ENCODE data around the gene CDK14. TPM values are rescaled to one million over a fixed set of nuclear protein-coding genes. Genes with fewer than 3 reads are reported as not detected.
A peak's percentile ranks its signal among the peaks of the same experiment; 100 is the strongest.
"Not testable (repeated sequence)": the region's sequence is repeated elsewhere in the genome, so short reads cannot be mapped to it uniquely, and the experiment has no call there.

The CDK14 gene
- total and polyA plus RNA-seq, 4 donors, result 4.2 to 12.4 (median 7.4) TPM

GRCh38 chr7:90756366-90756765 lies 160.2 kb downstream of the CDK14 start (continued):
- TF ChIP-seq HNF4G (IDR thresholded peaks at IDR 0.05) (no peak), SP1 (IDR thresholded peaks at IDR 0.05) (no peak), REST (IDR thresholded peaks at IDR 0.05) (no peak), GABPA (IDR thresholded peaks at IDR 0.05 in 1 of 2, conservative IDR thresholded peaks at IDR 0.05 in 1 of 2) (no peak), NR2F2 (IDR thresholded peaks at IDR 0.05) (no peak)

- H3K9me3 ChIP-seq (ENCODE audit: control insufficient read depth in 4 of 4, low read length in 3 of 4); H3K27me3 ChIP-seq (ENCODE audit: control insufficient read depth in 4 of 4, insufficient read depth in 4 of 4, low read length in 3 of 4); DNase-seq (ENCODE audit: low spot score); H3K4me3 ChIP-seq (ENCODE audit: low read depth in 1 of 3, low read length in 3 of 3); H3K36me3 ChIP-seq (ENCODE audit: control insufficient read depth in 4 of 4, insufficient read depth in 3 of 4, low read depth in 1 of 4, low read length in 3 of 4); H3K27ac ChIP-seq (ENCODE audit: low read depth in 1 of 2, low read length in 2 of 2); H3K9ac ChIP-seq (ENCODE audit: low read depth in 1 of 2, low read length in 2 of 2): not testable (repeated sequence)
- H3K4me1 ChIP-seq (ENCODE audit: control insufficient read depth in 4 of 4, insufficient read depth in 4 of 4, low read length in 3 of 4), result peaks cover under 1 to 19% (median 10%) of the 10 kb centered on the region in 4 donors
- 96% methylated on average over 9 of the region's 9 CpGs for WGBS
Measured at GRCh38 chr7:90757565-90757950, 161.4 kb downstream of the CDK14 start.

- Histone ChIP-seq H3K9me3 (ENCODE audit: control insufficient read depth in 4 of 4, low read length in 3 of 4) (no peaks in the 10 kb centered on the region), H3K27ac (ENCODE audit: low read depth in 1 of 2, low read length in 2 of 2) (no peak overlapping the region), H3K4me1 (ENCODE audit: control insufficient read depth in 4 of 4, insufficient read depth in 4 of 4, low read length in 3 of 4) (peaks cover 4 to 28% (median 19%) of the 10 kb centered on the region in 4 donors), H3K36me3 (ENCODE audit: control insufficient read depth in 4 of 4, insufficient read depth in 3 of 4, low read depth in 1 of 4, low read length in 3 of 4) (no peaks in the 10 kb centered on the region), H3K27me3 (ENCODE audit: control insufficient read depth in 4 of 4, insufficient read depth in 4 of 4, low read length in 3 of 4) (no peaks in the 10 kb centered on the region), H3K4me3 (ENCODE audit: low read depth in 1 of 3, low read length in 3 of 3) (no peak overlapping the region), H3K9ac (ENCODE audit: low read depth in 1 of 2, low read length in 2 of 2) (no peak overlapping the region)
- 89% methylated on average over 6 of the region's 6 CpGs for WGBS
- no peak for TF ChIP-seq REST (IDR thresholded peaks at IDR 0.05)
- TF ChIP-seq JUND (IDR thresholded peaks at IDR 0.05), result peak in 1 of 2 donors; percentile 6
- peak in 1 of 2 donors; percentile 30 for TF ChIP-seq HNF4A (conservative IDR thresholded peaks at IDR 0.05)
- TF ChIP-seq ZBTB33 (IDR thresholded peaks at IDR 0.05), result no peak
- peak in 1 of 2 donors; percentile 34 for TF ChIP-seq RAD21 (IDR thresholded peaks at IDR 0.05)
- peak; percentile 25 for TF ChIP-seq FOXA2 (IDR thresholded peaks at IDR 0.05)
- TF ChIP-seq SP1 (IDR thresholded peaks at IDR 0.05), result peak; percentile 10
- peak; percentile 27 to 46 for TF ChIP-seq RXRA (IDR thresholded peaks at IDR 0.05)
- DNase-seq (ENCODE audit: low spot score), result no peak
Measured at GRCh38 chr7:90758933-90759562, 162.9 kb downstream of the CDK14 start.
